Measurements from ENCODE around the gene KRTAP1-3.

KRTAP1-3 gene

GRCh38 chr17:40986920-40987319 is 47.8 kb downstream of the KRTAP1-3 start:
- no peak overlapping the region for H3K4me3 ChIP-seq
- no peak for TF ChIP-seq CTCF (IDR thresholded peaks at IDR 0.05)
- no peak overlapping the region for H3K27ac ChIP-seq
- no peak for DNase-seq (ENCODE audit: low spot score)

DNA sequence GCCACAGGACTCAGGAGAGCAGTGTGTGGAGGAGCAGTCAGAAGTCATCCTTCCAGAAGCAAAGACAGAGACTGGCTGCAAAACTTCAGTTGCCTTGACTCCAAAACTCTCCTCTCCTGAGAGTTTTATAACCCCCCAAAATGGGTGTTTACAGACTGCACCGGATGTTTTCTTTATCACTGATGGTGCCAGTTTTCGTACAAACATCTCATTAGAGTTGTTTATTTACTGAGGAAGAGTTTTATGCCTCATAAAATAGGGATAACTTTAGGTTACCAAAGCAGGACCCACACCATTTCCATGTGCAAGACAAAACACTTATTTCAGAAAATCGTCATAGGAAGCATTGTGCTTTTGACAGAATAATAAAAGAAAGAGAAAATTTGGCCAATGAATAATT is 50.4 kb downstream of the KRTAP1-3 start, which contains the start of gene KRT40:
Gene KRT40, minus strand, starts transcription at position 101 of the 400 bp plus-strand sequence. Its CDS starts 53 bp downstream, at position 48.
- Histone ChIP-seq H3K4me3 (no peak within 1 kb of the TSS), H3K27ac (no peak within 1 kb of the TSS)
- TF ChIP-seq CTCF (IDR thresholded peaks at IDR 0.05) = no peak
- no peak for DNase-seq (ENCODE audit: low spot score)
